Endothelial cell of umbilical vein (primary cell): ENCODE results near the gene DDX56. TPM values are rescaled to one million over a fixed set of nuclear protein-coding genes. Genes with fewer than 3 reads are reported as not detected.
"Not testable (repeated sequence)": the region's sequence is repeated elsewhere in the genome, so short reads cannot be mapped to it uniquely, and the experiment has no call there.

Experiments used
- BruUV-seq: library from RNA; stranded (reverse); fragments of 400-500 nt; replicated peaks from 2 replicates; lab custom pipeline; 2021; lab: Mats Ljungman, UMichigan
- CTCF ChIA-PET: fragments of 300-600, 350-600 bp; sonication (Branson Sonifier 250); formaldehyde crosslinking; loops from one replicate; lab custom pipeline; 2021; ENCODE audit warnings: antibody characterized with exemption, inconsistent platforms; lab: Charles Lee
- POLR2A ChIA-PET: fragments of 300-600, 350-600 bp; sonication (Branson Sonifier 250); formaldehyde crosslinking; loops from one replicate; lab custom pipeline; 2021; ENCODE audit warnings: antibody characterized with exemption, inconsistent platforms; lab: Charles Lee
- DNase-seq: peaks from one replicate; pipeline ENCODE4 v3.0.0-alpha.2; 2011; ENCODE audit warnings: low read depth, low spot score
- FAIRE-seq: peaks from 2 replicates; lab custom pipeline; 2011; peaks lifted over from hg19 to GRCh38; lab: Jason Lieb, UNC
- H2AFZ ChIP-seq: 2 replicates; pipeline ENCODE4 v1.6.0; 2012; ENCODE audit warnings: low read depth, low read length, control low read depth, inconsistent platforms
- H3K27ac ChIP-seq: 2 replicates; pipeline ENCODE4 v1.5.1; 2011; ENCODE audit warnings: low read depth, mild to moderate bottlenecking, control low read depth, low read length, moderate library complexity; ENCODE audit not compliant: insufficient read depth
- H3K27me3 ChIP-seq, 2 experiments: 2 replicates each; pipeline versions ENCODE4 v1.6.0 to v1.6.1; 2011; ENCODE audit warnings: low read length in 2 of 2, mixed read lengths in 1 of 2; ENCODE audit not compliant: control insufficient read depth in 2 of 2, insufficient read depth in 2 of 2
- H3K36me3 ChIP-seq, 2 experiments: 2 replicates in 1 of 2; 3 replicates in 1 of 2; pipeline ENCODE4 v1.5.1; 2011; ENCODE audit warnings: low read length in 2 of 2, mild to moderate bottlenecking in 1 of 2, moderate library complexity in 1 of 2; ENCODE audit not compliant: control insufficient read depth in 2 of 2, insufficient read depth in 2 of 2; ENCODE audit errors: extremely low read depth in 1 of 2
- H3K4me1 ChIP-seq: 3 replicates; pipeline ENCODE4 v1.5.1; 2011; ENCODE audit warnings: mild to moderate bottlenecking, low read length; ENCODE audit not compliant: control insufficient read depth, insufficient read depth; ENCODE audit errors: extremely low read depth
- H3K4me2 ChIP-seq: 2 replicates; pipeline ENCODE4 v1.6.1; 2011; ENCODE audit warnings: low read length, control low read depth, mixed read lengths; ENCODE audit not compliant: insufficient read depth
- H3K4me3 ChIP-seq, 3 experiments: fragments of 200-600 bp in 1 of 3; sonication (generic), shearing (Covaris generic) in 1 of 3; replicated peaks in 1 of 3; 2 replicates each; pipeline ENCODE4 v1.5.1; 2011 to 2016; ENCODE audit warnings: control low read depth in 3 of 3, low read length in 3 of 3, mild to moderate bottlenecking in 2 of 3, inconsistent platforms in 1 of 3, low read depth in 1 of 3, moderate library complexity in 1 of 3; ENCODE audit not compliant: insufficient read depth in 1 of 3
- H3K79me2 ChIP-seq: 2 replicates; pipeline ENCODE4 v1.6.0; 2012; ENCODE audit warnings: low read length, inconsistent platforms; ENCODE audit not compliant: control insufficient read depth, insufficient read depth
- H3K9ac ChIP-seq: replicated peaks from 2 replicates; pipeline ENCODE3; 2011; ENCODE audit warnings: low read length, control low read depth; ENCODE audit not compliant: insufficient read depth; ENCODE audit errors: extremely low read depth
- H3K9me1 ChIP-seq: replicated peaks from 3 replicates; pipeline ENCODE4 v1.6.0; 2011; ENCODE audit warnings: mild to moderate bottlenecking, low read length; ENCODE audit not compliant: control insufficient read depth, insufficient read depth; ENCODE audit errors: extremely low read depth
- H3K9me3 ChIP-seq: replicated peaks from 2 replicates; pipeline ENCODE4 v1.5.1; 2012; ENCODE audit warnings: low read length, inconsistent platforms; ENCODE audit not compliant: control insufficient read depth, insufficient read depth
- H4K20me1 ChIP-seq: replicated peaks from 2 replicates; pipeline ENCODE3; 2011; ENCODE audit warnings: mild to moderate bottlenecking, low read length; ENCODE audit not compliant: control insufficient read depth, insufficient read depth; ENCODE audit errors: extremely low read depth
- GATA2 ChIP-seq: IDR thresholded peaks from 2 replicates; pipeline ENCODE4 v1.7.0; 2011; ENCODE audit warnings: low read depth, mild to moderate bottlenecking, moderate library complexity, mixed read lengths, low read length; ENCODE audit not compliant: insufficient read length, insufficient read depth
- JUN ChIP-seq: IDR thresholded peaks from 2 replicates; pipeline ENCODE4 v1.6.1; 2011; ENCODE audit warnings: borderline replicate concordance, low read depth; ENCODE audit not compliant: insufficient read length, insufficient read depth
- MAX ChIP-seq: IDR thresholded peaks from 2 replicates; pipeline ENCODE4 v1.6.1; 2011; ENCODE audit not compliant: insufficient read depth, insufficient read length
- MYC ChIP-seq: IDR thresholded peaks from one replicate; pipeline ENCODE4 v1.6.1; 2011; ENCODE audit warnings: mild to moderate bottlenecking, low read depth, low read length
- POLR2A ChIP-seq: IDR thresholded peaks from 2 replicates; pipeline ENCODE4 v1.6.1; 2012; ENCODE audit warnings: low read depth, mild to moderate bottlenecking, control low read depth, low read length
- POLR2AphosphoS5 ChIP-seq: IDR thresholded peaks from 2 replicates; pipeline ENCODE4 v1.6.1; 2012; ENCODE audit warnings: low read depth, mild to moderate bottlenecking, control low read depth, low read length, moderate library complexity; ENCODE audit not compliant: insufficient read depth
- dilution Hi-C: fragments of 300-500 bp; cut with MboI; formaldehyde crosslinking; loops from one replicate; pipeline ENCODE4 v1.15.0; 2019; ENCODE audit warnings: low sequenced_read_pairs; ENCODE audit not compliant: extremely low pct_ligation_motif_present
- intact Hi-C: fragments of 100-400 bp; cut with micrococcal nuclease; formaldehyde crosslinking; loops from one replicate; pipeline ENCODE4 v1.10.0; 2022
- polyA plus RNA-seq, 4 experiments: library from polyadenylated mRNA; depleted of rRNA in 3 of 4; stranded (reverse) in 3 of 4; unstranded in 1 of 4; fragments of >200 nt; gene quantifications; 2 replicates each; pipeline versions ENCODE4 v1.2.1 to v1.2.3, GENCODE V29; 2011 to 2012; ENCODE audit warnings: missing spikeins in 1 of 4
- total RNA-seq: library from RNA; stranded (reverse); gene quantifications from 2 replicates; pipeline ENCODE4 v1.2.3, GENCODE V29; 2021

DDX56 gene
- total and polyA plus RNA-seq, 2 donors (not counting 3 experiments of a cell fraction or from before 2014, with no cell fraction given) = 94.7 to 96.6 TPM

GRCh38 chr7:44555350-44555749 lies 18.4 kb downstream of the DDX56 start:
- DNase-seq (no peak), FAIRE-seq (no peak)
- dilution Hi-C loops (no loop called here), intact Hi-C loops (no loop called here)
- H3K9me1 ChIP-seq = no peaks in the 10 kb centered on the region
- no peaks in the 10 kb centered on the region for H4K20me1 ChIP-seq
- no peak overlapping the region for H2AFZ ChIP-seq
- H3K27ac ChIP-seq = no peak overlapping the region
- no peak overlapping the region for H3K9ac ChIP-seq
- no TSS peak for BruUV-seq
- TF ChIP-seq MAX (no peak), JUN (no peak), POLR2AphosphoS5 (no peak), GATA2 (no peak), MYC (no peak), POLR2A (no peak)
- ChIA-PET CTCF (interaction anchor here (1.1 to 1.5 kb wide), 3 partner anchors 9 to 314 kb away, joined by 3 to 6 read pairs (median 3); no protein-coding TSS in a partner anchor), POLR2A (no interaction called here)
- no peaks in the 10 kb centered on the region for H3K79me2 ChIP-seq
- H3K4me2 ChIP-seq = no peak overlapping the region
- H3K9me3 ChIP-seq = no peaks in the 10 kb centered on the region
- no peak overlapping the region for H3K4me3 ChIP-seq
- no peaks in the 10 kb centered on the region for H3K36me3 ChIP-seq
- no peaks in the 10 kb centered on the region for H3K4me1 ChIP-seq
- H3K27me3 ChIP-seq = no peaks in the 10 kb centered on the region

GRCh38 chr7:44552473-44553005 lies 21.2 kb downstream of the DDX56 start:
- POLR2A ChIA-PET, DNase-seq, H4K20me1 ChIP-seq, dilution Hi-C loops, H3K4me2 ChIP-seq, FAIRE-seq, H3K9me3 ChIP-seq, H3K4me1 ChIP-seq, H3K27ac ChIP-seq, H3K4me3 ChIP-seq, H3K27me3 ChIP-seq, intact Hi-C loops, H2AFZ ChIP-seq, BruUV-seq, H3K36me3 ChIP-seq, H3K9ac ChIP-seq, H3K9me1 ChIP-seq, H3K79me2 ChIP-seq: not testable (repeated sequence)
- CTCF ChIA-PET = interaction anchor here (1.7 kb wide), 1 partner anchor 18 kb away, joined by 7 read pairs; no protein-coding TSS in a partner anchor
